ENCODE measurements around the gene MACROD1.

MACROD1 gene

DNA sequence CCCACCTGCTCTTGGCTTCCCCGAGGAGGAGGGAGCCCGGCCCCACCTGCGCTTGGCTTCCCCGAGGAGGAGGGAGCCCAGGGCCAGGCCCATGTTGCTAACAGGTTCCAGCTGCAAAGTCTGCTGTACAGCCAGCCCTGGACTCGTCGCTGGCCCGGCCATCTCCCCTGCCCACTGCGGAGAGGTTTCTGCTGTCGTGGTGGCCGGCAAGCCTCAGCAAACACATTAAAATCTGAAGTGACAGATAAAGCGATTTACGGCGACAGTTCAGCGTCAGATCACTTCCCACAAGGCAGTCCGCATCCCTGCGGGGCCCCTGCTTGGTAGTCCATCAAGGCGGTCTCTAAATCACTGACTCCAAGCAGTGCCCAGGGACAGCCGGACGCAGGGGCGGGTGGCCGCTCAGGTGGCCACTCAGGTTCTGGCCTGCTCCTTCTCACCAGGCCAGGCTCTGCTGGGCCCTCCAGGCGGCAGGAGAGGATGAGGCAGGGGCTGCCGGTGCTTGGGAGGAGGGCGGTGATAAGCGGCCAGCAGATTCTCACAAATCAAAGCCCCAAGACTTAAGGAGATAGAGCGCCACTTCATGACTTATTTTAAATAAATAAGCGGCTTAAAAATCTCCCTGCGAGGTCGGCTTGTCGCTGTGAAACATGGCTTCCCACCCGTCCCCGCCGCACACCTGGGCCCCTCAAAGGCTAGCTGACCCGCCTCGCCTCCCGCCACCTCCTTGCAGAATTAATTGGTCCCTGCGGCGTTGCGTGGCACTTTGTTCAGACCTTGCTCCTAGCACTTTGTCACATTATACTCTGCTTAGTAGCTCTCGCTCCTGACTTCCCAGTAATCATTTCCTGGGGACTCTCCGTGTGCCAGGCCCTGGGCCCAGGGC, 21.1 kb downstream of the MACROD1 start:
- TF ChIP-seq, protein P1, sequence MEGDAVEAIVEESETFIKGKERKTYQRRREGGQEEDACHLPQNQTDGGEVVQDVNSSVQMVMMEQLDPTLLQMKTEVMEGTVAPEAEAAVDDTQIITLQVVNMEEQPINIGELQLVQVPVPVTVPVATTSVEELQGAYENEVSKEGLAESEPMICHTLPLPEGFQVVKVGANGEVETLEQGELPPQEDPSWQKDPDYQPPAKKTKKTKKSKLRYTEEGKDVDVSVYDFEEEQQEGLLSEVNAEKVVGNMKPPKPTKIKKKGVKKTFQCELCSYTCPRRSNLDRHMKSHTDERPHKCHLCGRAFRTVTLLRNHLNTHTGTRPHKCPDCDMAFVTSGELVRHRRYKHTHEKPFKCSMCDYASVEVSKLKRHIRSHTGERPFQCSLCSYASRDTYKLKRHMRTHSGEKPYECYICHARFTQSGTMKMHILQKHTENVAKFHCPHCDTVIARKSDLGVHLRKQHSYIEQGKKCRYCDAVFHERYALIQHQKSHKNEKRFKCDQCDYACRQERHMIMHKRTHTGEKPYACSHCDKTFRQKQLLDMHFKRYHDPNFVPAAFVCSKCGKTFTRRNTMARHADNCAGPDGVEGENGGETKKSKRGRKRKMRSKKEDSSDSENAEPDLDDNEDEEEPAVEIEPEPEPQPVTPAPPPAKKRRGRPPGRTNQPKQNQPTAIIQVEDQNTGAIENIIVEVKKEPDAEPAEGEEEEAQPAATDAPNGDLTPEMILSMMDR (IDR thresholded peaks at IDR 0.05; ENCODE audit: low read length, missing control alignments) = no peak
- no peak overlapping the region for H3K4me3 ChIP-seq (replicated peaks; ENCODE audit: low read depth, low read length)
- DNase-seq (ENCODE audit: low read depth) = no peak

DNA sequence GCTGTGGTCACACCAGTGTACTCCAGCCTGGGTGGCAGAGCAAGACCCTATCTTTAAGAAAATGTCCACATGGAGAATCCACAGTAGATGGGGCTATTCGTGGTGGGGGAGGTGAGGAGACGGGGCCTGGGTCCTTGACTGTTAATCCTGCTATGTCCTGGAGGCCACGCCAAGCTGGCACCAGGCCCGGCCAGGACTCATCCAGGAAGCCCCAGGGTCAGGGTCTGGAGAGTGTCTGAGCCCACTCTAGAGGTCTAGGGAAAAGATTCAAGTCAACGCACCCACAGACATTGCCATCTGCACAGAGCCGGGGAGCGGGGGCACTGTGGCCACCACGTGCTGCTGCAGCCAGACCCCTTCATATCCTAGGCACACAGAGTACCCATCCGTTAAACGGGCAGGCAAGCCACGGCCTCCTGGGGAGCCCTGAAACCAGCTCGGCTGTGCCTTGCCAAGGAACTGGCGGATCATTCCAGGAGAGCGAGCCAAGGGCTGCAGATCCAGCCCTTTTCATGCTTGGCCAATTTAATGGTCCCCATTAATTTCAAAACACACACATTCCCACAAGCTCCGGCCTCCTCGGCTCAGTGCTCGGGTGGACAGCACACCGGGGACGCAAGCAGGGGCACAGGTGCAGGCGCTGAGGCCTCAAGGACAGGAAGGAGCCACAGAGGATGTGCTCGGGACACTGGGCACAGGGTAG, 24.7 kb downstream of the MACROD1 start:
- H3K4me3 ChIP-seq (replicated peaks; ENCODE audit: low read depth, low read length) = no peak overlapping the region
- TF ChIP-seq, protein P1 (IDR thresholded peaks at IDR 0.05; ENCODE audit: low read length, missing control alignments) = no peak
- DNase-seq (ENCODE audit: low read depth) = no peak

DNA sequence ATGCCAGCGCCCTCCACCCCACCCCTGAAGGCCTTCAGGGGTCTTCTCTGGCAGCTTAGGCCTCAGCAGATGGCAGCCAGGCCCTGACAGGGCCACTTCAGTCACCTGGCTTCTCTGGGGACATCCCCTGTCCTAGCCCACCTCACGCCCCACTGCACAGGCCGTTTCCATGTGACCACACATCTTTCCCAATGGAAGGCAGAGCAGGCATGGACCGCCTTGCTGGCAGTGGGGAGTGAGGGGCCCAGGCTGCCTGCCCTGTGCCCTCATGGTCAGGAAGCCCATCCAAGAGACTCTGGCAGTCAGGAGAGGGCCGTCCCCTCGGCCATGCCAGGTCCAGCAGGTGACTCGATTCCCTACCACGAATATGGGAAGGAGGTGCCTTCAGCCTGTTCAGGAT, 25.8 kb downstream of the MACROD1 start:
- TF ChIP-seq, protein P1 (IDR thresholded peaks at IDR 0.05; ENCODE audit: low read length, missing control alignments) = no peak
- H3K4me3 ChIP-seq (replicated peaks; ENCODE audit: low read depth, low read length) = no peak overlapping the region
- no peak for DNase-seq (ENCODE audit: low read depth)

DNA sequence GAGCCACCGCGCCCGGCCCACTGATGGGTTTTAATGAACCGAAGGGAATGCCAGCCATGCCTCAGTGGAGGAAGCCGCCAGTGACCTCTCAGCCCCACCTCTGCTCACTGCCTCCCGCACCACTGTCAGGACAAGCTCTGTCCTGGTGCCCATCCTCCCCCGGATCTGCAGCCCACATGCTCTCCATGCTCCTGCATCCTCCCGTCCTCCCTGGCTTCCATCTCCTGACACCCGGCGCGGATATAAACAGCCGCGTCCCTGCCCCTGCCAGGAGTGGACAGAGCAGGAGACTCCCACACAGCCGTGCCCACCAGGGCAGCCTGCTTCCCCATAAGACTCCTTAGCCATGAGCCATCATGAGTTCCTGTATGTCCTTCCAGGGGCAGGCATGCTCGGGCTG, 26.9 kb downstream of the MACROD1 start:
- DNase-seq (ENCODE audit: low read depth) = no peak
- H3K4me3 ChIP-seq (replicated peaks; ENCODE audit: low read depth, low read length) = no peak overlapping the region
- TF ChIP-seq, protein P1 (IDR thresholded peaks at IDR 0.05; ENCODE audit: low read length, missing control alignments) = no peak

DNA sequence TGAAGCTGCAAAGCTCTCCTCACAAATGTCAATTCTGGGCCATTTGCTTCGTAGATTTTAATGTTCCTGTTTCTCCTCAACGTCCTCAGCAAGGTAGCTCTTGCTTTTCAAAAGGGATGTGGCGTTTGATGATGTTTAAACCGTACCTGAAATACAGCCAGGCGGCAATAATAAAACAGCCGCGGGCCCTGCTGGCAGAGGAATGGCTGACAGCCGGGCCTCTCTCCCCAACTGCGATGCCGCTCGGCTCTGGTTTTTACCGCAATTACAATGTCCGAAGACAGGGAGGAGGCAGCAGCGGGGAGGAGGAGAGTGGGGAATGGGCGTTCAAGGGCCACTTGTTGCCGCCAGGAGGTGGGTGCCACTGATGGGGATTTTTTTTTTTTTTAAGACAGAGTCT, 27.5 kb downstream of the MACROD1 start:
- no peak overlapping the region for H3K4me3 ChIP-seq (replicated peaks; ENCODE audit: low read depth, low read length)
- TF ChIP-seq, protein P1 (IDR thresholded peaks at IDR 0.05; ENCODE audit: low read length, missing control alignments) = no peak
- no peak for DNase-seq (ENCODE audit: low read depth)

DNA sequence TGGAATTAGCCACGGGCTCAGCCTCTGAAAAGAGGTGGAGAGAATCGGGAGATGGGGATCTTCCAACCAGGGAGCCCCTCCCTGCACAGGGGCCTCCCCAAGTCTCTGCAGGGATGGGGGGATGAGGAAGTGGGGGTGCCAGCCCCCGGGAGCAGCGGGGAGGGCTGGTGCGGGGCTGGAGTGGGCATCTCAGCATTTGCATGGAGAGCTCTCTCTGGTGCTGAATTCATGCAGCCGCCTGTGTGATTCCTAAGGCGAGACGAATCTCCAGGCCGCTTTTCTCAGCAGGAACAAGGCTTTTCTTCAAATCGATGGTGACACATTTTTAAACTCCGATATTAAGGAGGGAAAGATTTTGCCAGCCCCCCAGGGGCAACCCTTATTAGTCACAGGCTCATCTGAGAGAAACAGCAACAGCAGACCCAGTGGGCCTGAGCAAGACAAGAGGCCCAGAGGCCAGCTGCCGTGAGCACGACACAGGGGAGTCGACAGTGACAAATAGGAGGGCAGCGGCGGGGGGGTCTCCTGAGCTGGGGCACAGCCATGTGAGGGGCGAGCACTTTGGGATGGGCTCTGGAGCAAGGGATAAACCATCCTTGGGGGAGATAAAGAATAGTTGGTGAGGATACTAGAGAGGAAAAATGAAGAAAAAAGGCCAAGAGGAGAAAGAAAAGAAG, 29.0 kb downstream of the MACROD1 start:
- H3K4me3 ChIP-seq (replicated peaks; ENCODE audit: low read depth, low read length) = no peak overlapping the region
- DNase-seq (ENCODE audit: low read depth) = no peak
- TF ChIP-seq, protein P1 (IDR thresholded peaks at IDR 0.05; ENCODE audit: low read length, missing control alignments) = no peak

Data from fibroblast of pulmonary artery (primary cell).